Vagina (tissue), 2 donors: ENCODE measurements around the gene CLCN6. TPM values are rescaled to one million over a fixed set of nuclear protein-coding genes. Genes with fewer than 3 reads are reported as not detected.

ENCODE experiments used
- DNase-seq, 2 donors: peaks; one replicate each; pipeline ENCODE4 v3.0.0-alpha.2; 2017; ENCODE audit errors: extremely low spot score in 2 of 2
- H3K27ac ChIP-seq: fragments of 200-600 bp; sonication (generic); one replicate; pipeline ENCODE4 v1.5.1; 2019
- H3K27me3 ChIP-seq: fragments of 200-600 bp; sonication (generic); one replicate; pipeline ENCODE4 v1.5.1; 2019
- H3K36me3 ChIP-seq, 2 donors: fragments of 200-600 bp; sonication (generic); one replicate each; pipeline ENCODE4 v1.5.1; 2017 to 2019
- H3K4me1 ChIP-seq: fragments of 200-600 bp; sonication (generic); one replicate; pipeline ENCODE4 v1.5.1; 2019
- H3K4me3 ChIP-seq, 2 donors: fragments of 200-600 bp; sonication (generic); 1 replicate in 1 of 2; 2 replicates in 1 of 2; pipeline ENCODE4 v1.5.1; 2016 to 2019
- H3K9me3 ChIP-seq: fragments of 200-600 bp; sonication (generic); one replicate; pipeline ENCODE4 v1.5.1; 2019
- CTCF ChIP-seq, 3 experiments: fragments of 450-650 bp in 2 of 3; fragments of 200-600 bp in 1 of 3; sonication (generic) in 1 of 3; IDR thresholded peaks; one replicate each; pipeline ENCODE4 v1.5.1; 2017 to 2019; ENCODE audit warnings: antibody characterized with exemption in 3 of 3, mild to moderate bottlenecking in 2 of 3, moderate library complexity in 2 of 3
- POLR2A ChIP-seq, 2 donors: fragments of 450-650 bp; IDR thresholded peaks; one replicate each; pipeline ENCODE4 v1.6.1; 2017; ENCODE audit warnings: antibody characterized with exemption in 2 of 2, mild to moderate bottlenecking in 2 of 2, moderate library complexity in 2 of 2
- POLR2AphosphoS5 ChIP-seq, 2 donors: sonication (generic); formaldehyde crosslinking; IDR thresholded peaks; one replicate each; pipeline ENCODE4 v1.9.0; 2017; ENCODE audit warnings: antibody characterized with exemption in 2 of 2, mild to moderate bottlenecking in 2 of 2, low read depth in 1 of 2; ENCODE audit not compliant: insufficient read depth in 1 of 2
- intact Hi-C: fragments of 100-400 bp; cut with DNase I; formaldehyde crosslinking; loops from one replicate; pipeline ENCODE4 v1.15.1; 2023
- total RNA-seq: library from RNA; depleted of rRNA; stranded (reverse); fragments of >200 nt; gene quantifications from one replicate; pipeline ENCODE4 v1.2.3, GENCODE V29; 2016

The CLCN6 gene
- total RNA-seq, 1 donor from 2014 or later = 19.2 TPM

GRCh38 chr1:11862890-11863289, 56.9 kb downstream of the CLCN6 start:
- Histone ChIP-seq H3K27me3 (no peaks in the 10 kb centered on the region), H3K9me3 (no peaks in the 10 kb centered on the region), H3K27ac (no peak overlapping the region), H3K36me3 (no peaks in the 10 kb centered on the region), H3K4me3 (no peak overlapping the region), H3K4me1 (no peaks in the 10 kb centered on the region)
- DNase-seq = no peak
- intact Hi-C loops = no loop called here
- TF ChIP-seq POLR2AphosphoS5 (IDR thresholded peaks at IDR 0.05; ENCODE audit: insufficient read depth in 1 of 2, low read depth in 1 of 2) (no peak), POLR2A (IDR thresholded peaks at IDR 0.05) (no peak), CTCF (IDR thresholded peaks at IDR 0.05) (no peak)

GRCh38 chr1:11868331-11868980, 62.5 kb downstream of the CLCN6 start:
- H3K27me3 ChIP-seq = no peaks in the 10 kb centered on the region
- DNase-seq = no peak
- no peaks in the 10 kb centered on the region for H3K4me1 ChIP-seq
- no peak overlapping the region for H3K27ac ChIP-seq
- TF ChIP-seq POLR2A (IDR thresholded peaks at IDR 0.05) (no peak), POLR2AphosphoS5 (IDR thresholded peaks at IDR 0.05; ENCODE audit: insufficient read depth in 1 of 2, low read depth in 1 of 2) (no peak), CTCF (IDR thresholded peaks at IDR 0.05) (no peak)
- no peaks in the 10 kb centered on the region for H3K36me3 ChIP-seq
- intact Hi-C loops = no loop called here
- no peak overlapping the region for H3K4me3 ChIP-seq
- no peaks in the 10 kb centered on the region for H3K9me3 ChIP-seq

- intact Hi-C loops = no loop called here
- no peak overlapping the region for H3K4me3 ChIP-seq
- H3K36me3 ChIP-seq = no peaks in the 10 kb centered on the region
- no peak overlapping the region for H3K27ac ChIP-seq
- TF ChIP-seq CTCF (IDR thresholded peaks at IDR 0.05) (no peak), POLR2AphosphoS5 (IDR thresholded peaks at IDR 0.05; ENCODE audit: insufficient read depth in 1 of 2, low read depth in 1 of 2) (no peak), POLR2A (IDR thresholded peaks at IDR 0.05) (no peak)
- no peaks in the 10 kb centered on the region for H3K27me3 ChIP-seq
- no peak for DNase-seq
- H3K9me3 ChIP-seq = no peaks in the 10 kb centered on the region
- no peaks in the 10 kb centered on the region for H3K4me1 ChIP-seq
These were observed 63.1 kb downstream of the CLCN6 start for GRCh38 chr1:11869104-11869503.

- TF ChIP-seq CTCF (IDR thresholded peaks at IDR 0.05) (no peak), POLR2A (IDR thresholded peaks at IDR 0.05) (no peak), POLR2AphosphoS5 (IDR thresholded peaks at IDR 0.05; ENCODE audit: insufficient read depth in 1 of 2, low read depth in 1 of 2) (no peak)
- no peaks in the 10 kb centered on the region for H3K27me3 ChIP-seq
- no peak for DNase-seq
- no peaks in the 10 kb centered on the region for H3K9me3 ChIP-seq
- no peak overlapping the region for H3K4me3 ChIP-seq
- no peaks in the 10 kb centered on the region for H3K36me3 ChIP-seq
- intact Hi-C loops = no loop called here
- H3K4me1 ChIP-seq = no peaks in the 10 kb centered on the region
- H3K27ac ChIP-seq = no peak overlapping the region
These were observed 63.7 kb downstream of the CLCN6 start for GRCh38 chr1:11869650-11870207.

- Histone ChIP-seq H3K4me1 (no peaks in the 10 kb centered on the region), H3K9me3 (no peaks in the 10 kb centered on the region), H3K27ac (no peak overlapping the region), H3K36me3 (no peaks in the 10 kb centered on the region), H3K4me3 (no peak overlapping the region), H3K27me3 (no peaks in the 10 kb centered on the region)
- TF ChIP-seq POLR2AphosphoS5 (IDR thresholded peaks at IDR 0.05; ENCODE audit: insufficient read depth in 1 of 2, low read depth in 1 of 2) = no peak
- no peak for TF ChIP-seq CTCF (IDR thresholded peaks at IDR 0.05)
- TF ChIP-seq POLR2A (IDR thresholded peaks at IDR 0.05) = no peak
- intact Hi-C loops = no loop called here
- no peak for DNase-seq
These were observed 66.6 kb downstream of the CLCN6 start for GRCh38 chr1:11872545-11872944.
